IMR-90 (cell line): Measurements from ENCODE around the gene PLA2G4A. TPM values are rescaled to one million over a fixed set of nuclear protein-coding genes. Genes with fewer than 3 reads are reported as not detected.

Experiments used
- ATAC-seq: fragments of 200-7000 bp; cut with Tn5 transposase; 2 replicates; pipeline ENCODE4 v1.9.1; 2020; ENCODE audit warnings: low read depth, mild to moderate bottlenecking, moderate library complexity
- BruUV-seq: library from RNA; stranded (reverse); fragments of 400-500 nt; replicated peaks from 2 replicates; lab custom pipeline; 2021; lab: Mats Ljungman, UMichigan
- CTCF ChIA-PET: fragments of 300-600 bp; formaldehyde crosslinking; extraction: SDS; loops from one replicate; lab custom pipeline; 2021; ENCODE audit warnings: antibody characterized with exemption; lab: Yijun Ruan, JAX
- POLR2A ChIA-PET: fragments of 300-600 bp; sonication (Branson Sonifier 250); formaldehyde crosslinking; loops from one replicate; lab custom pipeline; 2022; ENCODE audit warnings: antibody characterized with exemption; ENCODE audit not compliant: unreplicated experiment; lab: Charles Lee
- DNase-seq: peaks from one replicate; pipeline ENCODE4 v3.0.0; 2013
- H2AFZ ChIP-seq: replicated peaks from 2 replicates; pipeline ENCODE3; 2013; ENCODE audit warnings: low read length, mild to moderate bottlenecking; ENCODE audit not compliant: poor library complexity
- H2AK5ac ChIP-seq: 2 replicates; pipeline ENCODE4 v1.6.1; 2013; ENCODE audit warnings: low read depth, low read length, inconsistent platforms
- H2AK9ac ChIP-seq: replicated peaks from 2 replicates; pipeline ENCODE3; 2013; ENCODE audit warnings: mild to moderate bottlenecking, low read depth, low read length, moderate library complexity; ENCODE audit not compliant: poor library complexity
- H2BK120ac ChIP-seq: 2 replicates; pipeline ENCODE4 v1.6.1; 2013; ENCODE audit warnings: low read depth, low read length, inconsistent platforms
- H2BK15ac ChIP-seq: 3 replicates; pipeline ENCODE4 v1.6.1; 2013; ENCODE audit warnings: low read depth, low read length, inconsistent platforms
- H2BK20ac ChIP-seq: 2 replicates; pipeline ENCODE4 v1.6.1; 2013; ENCODE audit warnings: low read depth, mild to moderate bottlenecking, inconsistent platforms, low read length, moderate library complexity
- H2BK5ac ChIP-seq: 2 replicates; pipeline ENCODE4 v1.6.1; 2013; ENCODE audit warnings: mild to moderate bottlenecking, low read depth, low read length, inconsistent platforms; ENCODE audit not compliant: poor library complexity, severe bottlenecking
- H3K14ac ChIP-seq: replicated peaks from 2 replicates; pipeline ENCODE4 v1.6.1; 2013; ENCODE audit warnings: low read depth, low read length, inconsistent platforms
- H3K18ac ChIP-seq: 2 replicates; pipeline ENCODE4 v1.6.1; 2013; ENCODE audit warnings: low read depth, low read length, control low read depth
- H3K23ac ChIP-seq: 2 replicates; pipeline ENCODE4 v1.6.1; 2013; ENCODE audit warnings: low read depth, low read length, inconsistent platforms
- H3K27ac ChIP-seq: 2 replicates; pipeline ENCODE4 v1.5.1; 2013; ENCODE audit warnings: mild to moderate bottlenecking, control low read depth, low read length; ENCODE audit not compliant: insufficient read depth
- H3K27me3 ChIP-seq: 2 replicates; pipeline ENCODE4 v1.6.1; 2013; ENCODE audit warnings: low read length; ENCODE audit not compliant: control insufficient read depth, insufficient read depth
- H3K36me3 ChIP-seq: 2 replicates; pipeline ENCODE4 v1.6.1; 2013; ENCODE audit warnings: low read length, mixed read lengths; ENCODE audit not compliant: control insufficient read depth, insufficient read depth
- H3K4ac ChIP-seq: 2 replicates; pipeline ENCODE4 v1.6.1; 2013; ENCODE audit warnings: low read depth, low read length, inconsistent platforms
- H3K4me1 ChIP-seq: 2 replicates; pipeline ENCODE4 v1.6.1; 2013; ENCODE audit warnings: low read length, mixed read lengths; ENCODE audit not compliant: control insufficient read depth, insufficient read depth
- H3K4me2 ChIP-seq: 2 replicates; pipeline ENCODE4 v1.6.1; 2013; ENCODE audit warnings: low read depth, mild to moderate bottlenecking, control low read depth, low read length, moderate library complexity
- H3K4me3 ChIP-seq: 2 replicates; pipeline ENCODE4 v1.5.1; 2013; ENCODE audit warnings: low read depth, mild to moderate bottlenecking, control low read depth, low read length, moderate library complexity; ENCODE audit not compliant: insufficient read depth
- H3K56ac ChIP-seq: 2 replicates; pipeline ENCODE4 v1.6.1; 2013; ENCODE audit warnings: low read length, inconsistent platforms; ENCODE audit not compliant: insufficient read depth; ENCODE audit errors: extremely low read depth
- H3K79me1 ChIP-seq, 2 experiments: 2 replicates each; pipeline ENCODE4 v1.6.1; 2013; ENCODE audit warnings: low read length in 2 of 2, inconsistent platforms in 1 of 2, low read depth in 1 of 2
- H3K9ac ChIP-seq: 2 replicates; pipeline ENCODE4 v1.6.1; 2013; ENCODE audit warnings: low read depth, low read length, control low read depth
- H3K9me1 ChIP-seq: 2 replicates; pipeline ENCODE4 v1.6.1; 2013; ENCODE audit warnings: low read length, inconsistent platforms; ENCODE audit not compliant: insufficient read depth
- H3K9me3 ChIP-seq: 2 replicates; pipeline ENCODE4 v1.6.1; 2013; ENCODE audit warnings: low read length; ENCODE audit not compliant: control insufficient read depth, insufficient read depth
- H4K20me1 ChIP-seq: 2 replicates; pipeline ENCODE4 v1.6.1; 2013; ENCODE audit warnings: low read length, inconsistent platforms; ENCODE audit not compliant: insufficient read depth
- H4K5ac ChIP-seq: 2 replicates; pipeline ENCODE4 v1.6.1; 2013; ENCODE audit warnings: mild to moderate bottlenecking, low read depth, low read length, control low read depth
- H4K8ac ChIP-seq, 2 experiments: 2 replicates each; pipeline ENCODE4 v1.6.1; 2013; ENCODE audit warnings: low read depth in 2 of 2, low read length in 2 of 2, control low read depth in 1 of 2, inconsistent platforms in 1 of 2
- H4K91ac ChIP-seq: 2 replicates; pipeline ENCODE4 v1.6.1; 2013; ENCODE audit warnings: low read depth, low read length, inconsistent platforms; ENCODE audit not compliant: insufficient read depth
- BHLHE40 ChIP-seq: fragments of 150-350 bp; IDR thresholded peaks from 2 replicates; pipeline ENCODE4 v1.6.1; 2016; ENCODE audit warnings: mild to moderate bottlenecking, low read depth, low read length
- CEBPB ChIP-seq: IDR thresholded peaks from 2 replicates; pipeline ENCODE4 v1.6.1; 2012; ENCODE audit warnings: low read depth, low read length, improper control_type of control experiment
- CHD1 ChIP-seq: IDR thresholded peaks from 2 replicates; pipeline ENCODE4 v1.6.1; 2012; ENCODE audit warnings: low read depth, low read length, improper control_type of control experiment
- FOS ChIP-seq: fragments of 150-350 bp; IDR thresholded peaks from 2 replicates; pipeline ENCODE4 v1.6.1; 2016; ENCODE audit warnings: low read depth, low read length
- MAZ ChIP-seq: IDR thresholded peaks from 2 replicates; pipeline ENCODE4 v1.6.1; 2012; ENCODE audit warnings: low read depth, mild to moderate bottlenecking, low read length, improper control_type of control experiment, moderate library complexity, borderline replicate concordance
- RCOR1 ChIP-seq: IDR thresholded peaks from 2 replicates; pipeline ENCODE4 v1.6.1; 2012; ENCODE audit warnings: mild to moderate bottlenecking, low read length, improper control_type of control experiment; ENCODE audit not compliant: insufficient replicate concordance
- WGBS, 2 experiments: methylation state at CpG; one replicate each; pipeline versions ENCODE4 v1.1.5 to v1.1.7; 2013; ENCODE audit warnings: missing lambda C conversion rate in 2 of 2; ENCODE audit not compliant: insufficient read length in 1 of 2; ENCODE audit errors: extremely low coverage in 2 of 2; 5-methylcytosine and 5-hydroxymethylcytosine counted together
- dilution Hi-C: fragments of 300-500 bp; cut with HindIII; formaldehyde crosslinking; loops from one replicate; pipeline ENCODE4 v1.14.3; 2018; ENCODE audit warnings: low sequenced_read_pairs; ENCODE audit not compliant: unreplicated experiment
- in situ Hi-C: fragments of 300-500 bp; cut with MboI; formaldehyde crosslinking; loops from 3 replicates; pipeline ENCODE4 v1.14.3; 2019; ENCODE audit warnings: low sequenced_read_pairs, inconsistent platforms, mixed read lengths
- intact Hi-C: fragments of 100-400 bp; cut with micrococcal nuclease; formaldehyde crosslinking; loops from 2 replicates; pipeline ENCODE4 v1.10.0; 2022
- polyA plus RNA-seq, 3 experiments: library from polyadenylated mRNA; depleted of rRNA; stranded (reverse); fragments of >200 nt; gene quantifications; 2 replicates each; pipeline ENCODE4 v1.2.3, GENCODE V29; 2012; ENCODE audit warnings: low replicate concordance in 1 of 3
- total RNA-seq: library from RNA; depleted of rRNA; stranded (reverse); fragments of >200 nt; gene quantifications from 2 replicates; pipeline ENCODE4 v1.2.3, GENCODE V29; 2012

PLA2G4A gene
- total and polyA plus RNA-seq, 2 of the 4 experiments (the other 2 are of a cell fraction) = 1.6 to 3.8 TPM

DNA sequence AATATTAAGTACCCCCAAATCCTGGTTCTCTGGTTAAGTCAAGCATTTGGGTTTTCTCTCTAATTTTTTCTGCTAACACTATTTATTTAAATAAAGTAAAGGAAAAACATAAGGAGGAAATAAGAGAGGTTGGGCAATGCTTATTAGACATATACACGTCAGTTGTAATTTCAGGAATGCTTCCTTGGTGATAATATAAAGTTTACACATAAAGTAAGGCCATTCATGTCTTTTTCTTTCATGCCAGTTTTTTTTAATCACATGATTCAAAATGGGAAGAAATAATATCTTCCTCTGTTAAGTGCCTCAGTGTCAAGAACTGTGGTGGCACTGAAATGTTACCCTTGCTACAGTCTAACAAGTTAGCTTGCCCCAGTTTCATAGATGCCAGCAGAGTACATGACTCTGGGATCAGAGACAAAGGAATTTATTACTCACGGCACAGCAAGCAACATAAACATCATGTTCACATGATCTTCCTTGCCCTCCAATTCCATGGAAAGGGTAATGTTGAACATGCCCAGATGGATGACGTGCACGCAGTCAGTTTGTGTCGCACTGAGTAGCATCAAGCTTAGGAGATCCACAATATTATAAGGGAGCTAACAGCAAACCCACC, 184.9 kb downstream of the PLA2G4A start:
- Histone ChIP-seq H3K36me3 (no peaks in the 10 kb centered on the region), H3K9me1 (peaks cover 3% of the 10 kb centered on the region), H3K4me2 (peak overlapping the region; percentile 62), H3K9me3 (no peaks in the 10 kb centered on the region), H4K8ac (peak overlapping the region; percentile 22 to 68; a peak in 3 of 4 replicates), H2AFZ (no peak overlapping the region), H2BK5ac (peak overlapping the region; percentile 76), H3K18ac (peak overlapping the region; percentile 84), H3K4me1 (peaks cover 8% of the 10 kb centered on the region; the same call in 1 of the 2 replicates), H3K56ac (peak overlapping the region; percentile 43; the same call in 1 of the 2 replicates), H4K20me1 (no peaks in the 10 kb centered on the region), H3K23ac (peak overlapping the region; percentile 1; the same call in 1 of the 2 replicates), H2AK9ac (no peak overlapping the region), H3K27me3 (no peaks in the 10 kb centered on the region), H3K14ac (peak overlapping the region; percentile 2; the same call in 1 of the 2 replicates), H2BK15ac (peak overlapping the region; percentile 88; the same call in 2 of the 3 replicates), H2AK5ac (peak overlapping the region; percentile 96), H4K5ac (peak overlapping the region; percentile 10), H2BK120ac (peak overlapping the region; percentile 88), H3K9ac (no peak overlapping the region), H3K4me3 (no peak overlapping the region), H2BK20ac (peak overlapping the region; percentile 50), H3K27ac (peak overlapping the region; percentile 98), H4K91ac (peak overlapping the region; percentile 40; the same call in 1 of the 2 replicates), H3K79me1 (no peaks in the 10 kb centered on the region), H3K4ac (peak overlapping the region; percentile 69; the same call in 1 of the 2 replicates)
- DNase-seq (peak; percentile 59), ATAC-seq (peak; percentile 78)
- in situ Hi-C loops = no loop called here
- intact Hi-C loops = no loop called here
- no CpG with 5 or more reads among the region's 5 CpGs for WGBS, 2 experiments
- no TSS peak for BruUV-seq
- TF ChIP-seq CEBPB (peak; percentile 79), BHLHE40 (0 out of 2 replicates have a peak, but pooled peaks have one; percentile 10), MAZ (no peak), RCOR1 (no peak), CHD1 (no peak), FOS (no peak)
- dilution Hi-C loops = no loop called here
- CTCF ChIA-PET = no interaction called here
- POLR2A ChIA-PET = no interaction called here
